IMR-90 (cell line): ENCODE measurements around the gene CLASRP. TPM values are rescaled to one million over a fixed set of nuclear protein-coding genes. Genes with fewer than 3 reads are reported as not detected.

Experiments
- ATAC-seq: fragments of 200-7000 bp; cut with Tn5 transposase; 2 replicates; pipeline ENCODE4 v1.9.1; 2020; ENCODE audit warnings: low read depth, mild to moderate bottlenecking, moderate library complexity
- BruUV-seq: library from RNA; stranded (reverse); fragments of 400-500 nt; replicated peaks from 2 replicates; lab custom pipeline; 2021; lab: Mats Ljungman, UMichigan
- CTCF ChIA-PET: fragments of 300-600 bp; formaldehyde crosslinking; extraction: SDS; loops from one replicate; lab custom pipeline; 2021; ENCODE audit warnings: antibody characterized with exemption; lab: Yijun Ruan, JAX
- POLR2A ChIA-PET: fragments of 300-600 bp; sonication (Branson Sonifier 250); formaldehyde crosslinking; loops from one replicate; lab custom pipeline; 2022; ENCODE audit warnings: antibody characterized with exemption; ENCODE audit not compliant: unreplicated experiment; lab: Charles Lee
- DNase-seq: peaks from one replicate; pipeline ENCODE4 v3.0.0; 2013
- H2AFZ ChIP-seq: replicated peaks from 2 replicates; pipeline ENCODE3; 2013; ENCODE audit warnings: low read length, mild to moderate bottlenecking; ENCODE audit not compliant: poor library complexity
- H2AK5ac ChIP-seq: 2 replicates; pipeline ENCODE4 v1.6.1; 2013; ENCODE audit warnings: low read depth, low read length, inconsistent platforms
- H2AK9ac ChIP-seq: replicated peaks from 2 replicates; pipeline ENCODE3; 2013; ENCODE audit warnings: mild to moderate bottlenecking, low read depth, low read length, moderate library complexity; ENCODE audit not compliant: poor library complexity
- H2BK120ac ChIP-seq: 2 replicates; pipeline ENCODE4 v1.6.1; 2013; ENCODE audit warnings: low read depth, low read length, inconsistent platforms
- H2BK15ac ChIP-seq: 3 replicates; pipeline ENCODE4 v1.6.1; 2013; ENCODE audit warnings: low read depth, low read length, inconsistent platforms
- H2BK20ac ChIP-seq: 2 replicates; pipeline ENCODE4 v1.6.1; 2013; ENCODE audit warnings: low read depth, mild to moderate bottlenecking, inconsistent platforms, low read length, moderate library complexity
- H2BK5ac ChIP-seq: 2 replicates; pipeline ENCODE4 v1.6.1; 2013; ENCODE audit warnings: mild to moderate bottlenecking, low read depth, low read length, inconsistent platforms; ENCODE audit not compliant: poor library complexity, severe bottlenecking
- H3K14ac ChIP-seq: replicated peaks from 2 replicates; pipeline ENCODE4 v1.6.1; 2013; ENCODE audit warnings: low read depth, low read length, inconsistent platforms
- H3K18ac ChIP-seq: 2 replicates; pipeline ENCODE4 v1.6.1; 2013; ENCODE audit warnings: low read depth, low read length, control low read depth
- H3K23ac ChIP-seq: 2 replicates; pipeline ENCODE4 v1.6.1; 2013; ENCODE audit warnings: low read depth, low read length, inconsistent platforms
- H3K27ac ChIP-seq: 2 replicates; pipeline ENCODE4 v1.5.1; 2013; ENCODE audit warnings: mild to moderate bottlenecking, control low read depth, low read length; ENCODE audit not compliant: insufficient read depth
- H3K27me3 ChIP-seq: 2 replicates; pipeline ENCODE4 v1.6.1; 2013; ENCODE audit warnings: low read length; ENCODE audit not compliant: control insufficient read depth, insufficient read depth
- H3K36me3 ChIP-seq: 2 replicates; pipeline ENCODE4 v1.6.1; 2013; ENCODE audit warnings: low read length, mixed read lengths; ENCODE audit not compliant: control insufficient read depth, insufficient read depth
- H3K4ac ChIP-seq: 2 replicates; pipeline ENCODE4 v1.6.1; 2013; ENCODE audit warnings: low read depth, low read length, inconsistent platforms
- H3K4me1 ChIP-seq: 2 replicates; pipeline ENCODE4 v1.6.1; 2013; ENCODE audit warnings: low read length, mixed read lengths; ENCODE audit not compliant: control insufficient read depth, insufficient read depth
- H3K4me2 ChIP-seq: 2 replicates; pipeline ENCODE4 v1.6.1; 2013; ENCODE audit warnings: low read depth, mild to moderate bottlenecking, control low read depth, low read length, moderate library complexity
- H3K4me3 ChIP-seq: 2 replicates; pipeline ENCODE4 v1.5.1; 2013; ENCODE audit warnings: low read depth, mild to moderate bottlenecking, control low read depth, low read length, moderate library complexity; ENCODE audit not compliant: insufficient read depth
- H3K56ac ChIP-seq: 2 replicates; pipeline ENCODE4 v1.6.1; 2013; ENCODE audit warnings: low read length, inconsistent platforms; ENCODE audit not compliant: insufficient read depth; ENCODE audit errors: extremely low read depth
- H3K79me1 ChIP-seq, 2 experiments: 2 replicates each; pipeline ENCODE4 v1.6.1; 2013; ENCODE audit warnings: low read length in 2 of 2, inconsistent platforms in 1 of 2, low read depth in 1 of 2
- H3K9ac ChIP-seq: 2 replicates; pipeline ENCODE4 v1.6.1; 2013; ENCODE audit warnings: low read depth, low read length, control low read depth
- H3K9me1 ChIP-seq: 2 replicates; pipeline ENCODE4 v1.6.1; 2013; ENCODE audit warnings: low read length, inconsistent platforms; ENCODE audit not compliant: insufficient read depth
- H3K9me3 ChIP-seq: 2 replicates; pipeline ENCODE4 v1.6.1; 2013; ENCODE audit warnings: low read length; ENCODE audit not compliant: control insufficient read depth, insufficient read depth
- H4K20me1 ChIP-seq: 2 replicates; pipeline ENCODE4 v1.6.1; 2013; ENCODE audit warnings: low read length, inconsistent platforms; ENCODE audit not compliant: insufficient read depth
- H4K5ac ChIP-seq: 2 replicates; pipeline ENCODE4 v1.6.1; 2013; ENCODE audit warnings: mild to moderate bottlenecking, low read depth, low read length, control low read depth
- H4K8ac ChIP-seq, 2 experiments: 2 replicates each; pipeline ENCODE4 v1.6.1; 2013; ENCODE audit warnings: low read depth in 2 of 2, low read length in 2 of 2, control low read depth in 1 of 2, inconsistent platforms in 1 of 2
- H4K91ac ChIP-seq: 2 replicates; pipeline ENCODE4 v1.6.1; 2013; ENCODE audit warnings: low read depth, low read length, inconsistent platforms; ENCODE audit not compliant: insufficient read depth
- BHLHE40 ChIP-seq: fragments of 150-350 bp; IDR thresholded peaks from 2 replicates; pipeline ENCODE4 v1.6.1; 2016; ENCODE audit warnings: mild to moderate bottlenecking, low read depth, low read length
- CEBPB ChIP-seq: IDR thresholded peaks from 2 replicates; pipeline ENCODE4 v1.6.1; 2012; ENCODE audit warnings: low read depth, low read length, improper control_type of control experiment
- CHD1 ChIP-seq: IDR thresholded peaks from 2 replicates; pipeline ENCODE4 v1.6.1; 2012; ENCODE audit warnings: low read depth, low read length, improper control_type of control experiment
- FOS ChIP-seq: fragments of 150-350 bp; IDR thresholded peaks from 2 replicates; pipeline ENCODE4 v1.6.1; 2016; ENCODE audit warnings: low read depth, low read length
- MAFK ChIP-seq: IDR thresholded peaks from 2 replicates; pipeline ENCODE4 v1.6.1; 2012; ENCODE audit warnings: low read depth, low read length, improper control_type of control experiment
- MAZ ChIP-seq: IDR thresholded peaks from 2 replicates; pipeline ENCODE4 v1.6.1; 2012; ENCODE audit warnings: low read depth, mild to moderate bottlenecking, low read length, improper control_type of control experiment, moderate library complexity, borderline replicate concordance
- MXI1 ChIP-seq: IDR thresholded peaks from 2 replicates; pipeline ENCODE4 v1.6.1; 2012; ENCODE audit warnings: low read depth, mild to moderate bottlenecking, low read length, moderate library complexity, borderline replicate concordance
- NFE2L2 ChIP-seq: fragments of 150-350 bp; IDR thresholded peaks from 2 replicates; pipeline ENCODE4 v1.6.1; 2016; ENCODE audit warnings: low read depth, mild to moderate bottlenecking, low read length
- RCOR1 ChIP-seq: IDR thresholded peaks from 2 replicates; pipeline ENCODE4 v1.6.1; 2012; ENCODE audit warnings: mild to moderate bottlenecking, low read length, improper control_type of control experiment; ENCODE audit not compliant: insufficient replicate concordance
- RFX5 ChIP-seq: IDR thresholded peaks from 2 replicates; pipeline ENCODE4 v1.8.0; 2012; ENCODE audit warnings: low read depth, mild to moderate bottlenecking, low read length, moderate library complexity
- SMC3 ChIP-seq: fragments of 150-350 bp; IDR thresholded peaks from 2 replicates; pipeline ENCODE4 v1.6.1; 2016; ENCODE audit warnings: low read depth, mild to moderate bottlenecking, antibody characterized with exemption, low read length, moderate library complexity
- WGBS, 2 experiments: methylation state at CpG; one replicate each; pipeline versions ENCODE4 v1.1.5 to v1.1.7; 2013; ENCODE audit warnings: missing lambda C conversion rate in 2 of 2; ENCODE audit not compliant: insufficient read length in 1 of 2; ENCODE audit errors: extremely low coverage in 2 of 2; 5-methylcytosine and 5-hydroxymethylcytosine counted together
- dilution Hi-C: fragments of 300-500 bp; cut with HindIII; formaldehyde crosslinking; loops from one replicate; pipeline ENCODE4 v1.14.3; 2018; ENCODE audit warnings: low sequenced_read_pairs; ENCODE audit not compliant: unreplicated experiment
- in situ Hi-C: fragments of 300-500 bp; cut with MboI; formaldehyde crosslinking; loops from 3 replicates; pipeline ENCODE4 v1.14.3; 2019; ENCODE audit warnings: low sequenced_read_pairs, inconsistent platforms, mixed read lengths
- intact Hi-C: fragments of 100-400 bp; cut with micrococcal nuclease; formaldehyde crosslinking; loops from 2 replicates; pipeline ENCODE4 v1.10.0; 2022
- polyA plus RNA-seq, 3 experiments: library from polyadenylated mRNA; depleted of rRNA; stranded (reverse); fragments of >200 nt; gene quantifications; 2 replicates each; pipeline ENCODE4 v1.2.3, GENCODE V29; 2012; ENCODE audit warnings: low replicate concordance in 1 of 3
- total RNA-seq: library from RNA; depleted of rRNA; stranded (reverse); fragments of >200 nt; gene quantifications from 2 replicates; pipeline ENCODE4 v1.2.3, GENCODE V29; 2012
- TF ChIP-seq, protein P1 (sequence below): fragments of 150-350 bp; IDR thresholded peaks from 2 replicates; pipeline ENCODE4 v1.6.1; 2016; ENCODE audit warnings: low read depth, mild to moderate bottlenecking, low read length, moderate library complexity, borderline replicate concordance
- TF ChIP-seq, protein P2 (sequence below): conservative IDR thresholded peaks from 2 replicates; pipeline ENCODE4 v1.5.1; 2012; ENCODE audit warnings: mild to moderate bottlenecking, low read depth, low read length, improper control_type of control experiment
- TF ChIP-seq, protein P3 (sequence below): fragments of 150-350 bp; IDR thresholded peaks from 2 replicates; pipeline ENCODE4 v1.6.1; 2017; ENCODE audit warnings: mild to moderate bottlenecking, antibody characterized with exemption, low read length, low read depth

Gene CLASRP
- total and polyA plus RNA-seq, 2 of the 4 experiments (the other 2 are of a cell fraction): 19.9 to 31.7 TPM

GRCh38 chr19:45070214-45070613 is 31.4 kb downstream of the CLASRP start:
- Histone ChIP-seq H2AK9ac (no peak overlapping the region), H2BK15ac (no peak overlapping the region), H3K14ac (no peak overlapping the region), H3K27ac (no peak overlapping the region), H2BK20ac (no peak overlapping the region), H3K79me1 (peaks cover 4 to 11% of the 10 kb centered on the region in 2 experiments; a peak in 3 of 4 replicates), H4K20me1 (no peaks in the 10 kb centered on the region), H3K27me3 (no peaks in the 10 kb centered on the region), H3K4me3 (no peak overlapping the region), H3K18ac (no peak overlapping the region), H3K56ac (no peak overlapping the region), H4K91ac (no peak overlapping the region), H4K5ac (no peak overlapping the region), H2BK5ac (no peak overlapping the region), H3K9me1 (no peaks in the 10 kb centered on the region), H2BK120ac (no peak overlapping the region), H3K9me3 (no peaks in the 10 kb centered on the region), H3K36me3 (peaks cover 51% of the 10 kb centered on the region), H3K4me1 (no peaks in the 10 kb centered on the region), H2AK5ac (no peak overlapping the region), H3K4ac (no peak overlapping the region), H3K4me2 (no peak overlapping the region), H3K9ac (no peak overlapping the region), H2AFZ (no peak overlapping the region), H3K23ac (no peak overlapping the region), H4K8ac (no peak overlapping the region)
- intact Hi-C loops: no loop called here
- TF ChIP-seq RFX5 (no peak), FOS (no peak), MAFK (no peak), CHD1 (no peak), MAZ (no peak), MXI1 (no peak), RCOR1 (no peak), BHLHE40 (no peak), CEBPB (no peak), SMC3 (no peak), NFE2L2 (no peak)
- TF ChIP-seq, protein P1, sequence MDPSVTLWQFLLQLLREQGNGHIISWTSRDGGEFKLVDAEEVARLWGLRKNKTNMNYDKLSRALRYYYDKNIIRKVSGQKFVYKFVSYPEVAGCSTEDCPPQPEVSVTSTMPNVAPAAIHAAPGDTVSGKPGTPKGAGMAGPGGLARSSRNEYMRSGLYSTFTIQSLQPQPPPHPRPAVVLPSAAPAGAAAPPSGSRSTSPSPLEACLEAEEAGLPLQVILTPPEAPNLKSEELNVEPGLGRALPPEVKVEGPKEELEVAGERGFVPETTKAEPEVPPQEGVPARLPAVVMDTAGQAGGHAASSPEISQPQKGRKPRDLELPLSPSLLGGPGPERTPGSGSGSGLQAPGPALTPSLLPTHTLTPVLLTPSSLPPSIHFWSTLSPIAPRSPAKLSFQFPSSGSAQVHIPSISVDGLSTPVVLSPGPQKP: no peak
- TF ChIP-seq, protein P2, sequence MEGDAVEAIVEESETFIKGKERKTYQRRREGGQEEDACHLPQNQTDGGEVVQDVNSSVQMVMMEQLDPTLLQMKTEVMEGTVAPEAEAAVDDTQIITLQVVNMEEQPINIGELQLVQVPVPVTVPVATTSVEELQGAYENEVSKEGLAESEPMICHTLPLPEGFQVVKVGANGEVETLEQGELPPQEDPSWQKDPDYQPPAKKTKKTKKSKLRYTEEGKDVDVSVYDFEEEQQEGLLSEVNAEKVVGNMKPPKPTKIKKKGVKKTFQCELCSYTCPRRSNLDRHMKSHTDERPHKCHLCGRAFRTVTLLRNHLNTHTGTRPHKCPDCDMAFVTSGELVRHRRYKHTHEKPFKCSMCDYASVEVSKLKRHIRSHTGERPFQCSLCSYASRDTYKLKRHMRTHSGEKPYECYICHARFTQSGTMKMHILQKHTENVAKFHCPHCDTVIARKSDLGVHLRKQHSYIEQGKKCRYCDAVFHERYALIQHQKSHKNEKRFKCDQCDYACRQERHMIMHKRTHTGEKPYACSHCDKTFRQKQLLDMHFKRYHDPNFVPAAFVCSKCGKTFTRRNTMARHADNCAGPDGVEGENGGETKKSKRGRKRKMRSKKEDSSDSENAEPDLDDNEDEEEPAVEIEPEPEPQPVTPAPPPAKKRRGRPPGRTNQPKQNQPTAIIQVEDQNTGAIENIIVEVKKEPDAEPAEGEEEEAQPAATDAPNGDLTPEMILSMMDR: no peak
- TF ChIP-seq, protein P3, sequence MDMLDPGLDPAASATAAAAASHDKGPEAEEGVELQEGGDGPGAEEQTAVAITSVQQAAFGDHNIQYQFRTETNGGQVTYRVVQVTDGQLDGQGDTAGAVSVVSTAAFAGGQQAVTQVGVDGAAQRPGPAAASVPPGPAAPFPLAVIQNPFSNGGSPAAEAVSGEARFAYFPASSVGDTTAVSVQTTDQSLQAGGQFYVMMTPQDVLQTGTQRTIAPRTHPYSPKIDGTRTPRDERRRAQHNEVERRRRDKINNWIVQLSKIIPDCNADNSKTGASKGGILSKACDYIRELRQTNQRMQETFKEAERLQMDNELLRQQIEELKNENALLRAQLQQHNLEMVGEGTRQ: no peak
- BruUV-seq: no TSS peak
- CTCF ChIA-PET: no interaction called here
- no peak for ATAC-seq
- POLR2A ChIA-PET: no interaction called here
- DNase-seq: no peak
- dilution Hi-C loops: no loop called here
- in situ Hi-C loops: no loop called here
- WGBS, 2 experiments: no CpG with 5 or more reads among the region's 6 CpGs
